HepG2 (cell line): ENCODE data around the gene SLCO4A1. TPM values are rescaled to one million over a fixed set of nuclear protein-coding genes. Genes with fewer than 3 reads are reported as not detected.

Experiments
- ADNP ChIP-seq: sonication (generic); formaldehyde crosslinking; IDR thresholded peaks from 2 replicates; pipeline ENCODE4 v1.4.0; 2020; ENCODE audit warnings: missing genetic modification reagents
- CC2D1A ChIP-seq: sonication (generic); formaldehyde crosslinking; IDR thresholded peaks from 2 replicates; pipeline ENCODE4 v1.8.1; 2023; ENCODE audit warnings: mild to moderate bottlenecking, missing genetic modification reagents
- GATA4 ChIP-seq: sonication (generic); IDR thresholded peaks from 2 replicates; pipeline ENCODE4 v1.6.1; 2016; ENCODE audit warnings: antibody characterized with exemption, low read depth, borderline replicate concordance
- MAF1 ChIP-seq: sonication (generic); formaldehyde crosslinking; IDR thresholded peaks from 2 replicates; pipeline ENCODE4 v1.5.0; 2020; ENCODE audit warnings: missing genetic modification reagents, borderline replicate concordance
- NFE2L1 ChIP-seq: sonication (generic); formaldehyde crosslinking; IDR thresholded peaks from 2 replicates; pipeline ENCODE4 v1.4.0; 2020; ENCODE audit warnings: missing genetic modification reagents, mild to moderate bottlenecking, borderline replicate concordance
- NFRKB ChIP-seq: fragments of 450-650 bp; IDR thresholded peaks from 2 replicates; pipeline ENCODE4 v1.6.1; 2017
- ONECUT2 ChIP-seq: sonication (generic); formaldehyde crosslinking; IDR thresholded peaks from 2 replicates; pipeline ENCODE4 v1.4.0; 2020; ENCODE audit warnings: missing genetic modification reagents
- RCOR2 ChIP-seq: IDR thresholded peaks from 2 replicates; pipeline ENCODE4 v1.6.1; 2016; ENCODE audit warnings: missing biosample characterization, missing genetic modification reagents
- SNAI1 ChIP-seq: sonication (generic); formaldehyde crosslinking; IDR thresholded peaks from 2 replicates; pipeline ENCODE4 v1.5.0; 2020; ENCODE audit warnings: mild to moderate bottlenecking, missing genetic modification reagents, borderline replicate concordance
- YY1 ChIP-seq: IDR thresholded peaks from 2 replicates; pipeline ENCODE4 v1.6.1; 2011; ENCODE audit warnings: low read length, low read depth, moderate library complexity, mild to moderate bottlenecking; ENCODE audit not compliant: insufficient read depth, insufficient replicate concordance
- ZBTB3 ChIP-seq: sonication (generic); formaldehyde crosslinking; IDR thresholded peaks from 2 replicates; pipeline ENCODE4 v1.4.0; 2020; ENCODE audit warnings: low read depth, mild to moderate bottlenecking, moderate library complexity, missing genetic modification reagents, borderline replicate concordance
- ZNF550 ChIP-seq: sonication (generic); formaldehyde crosslinking; IDR thresholded peaks from 2 replicates; pipeline ENCODE4 v1.4.0; 2020; ENCODE audit warnings: mild to moderate bottlenecking, missing genetic modification reagents, borderline replicate concordance
- ZNF557 ChIP-seq: sonication (generic); formaldehyde crosslinking; IDR thresholded peaks from 2 replicates; pipeline ENCODE4 v1.4.0; 2020; ENCODE audit warnings: missing genetic modification reagents
- ZNF580 ChIP-seq: IDR thresholded peaks from 2 replicates; pipeline ENCODE4 v1.6.1; 2016; ENCODE audit warnings: low read depth, borderline replicate concordance
- ZNF790 ChIP-seq: sonication (generic); formaldehyde crosslinking; IDR thresholded peaks from 2 replicates; pipeline ENCODE4 v1.8.0; 2022; ENCODE audit warnings: missing genetic modification reagents, mild to moderate bottlenecking, borderline replicate concordance
- ZSCAN12 ChIP-seq: sonication (generic); formaldehyde crosslinking; IDR thresholded peaks from 2 replicates; pipeline ENCODE4 v1.9.0; 2021; ENCODE audit warnings: mild to moderate bottlenecking, missing genetic modification reagents
- polyA plus RNA-seq, 8 experiments: library from polyadenylated mRNA; depleted of rRNA in 3 of 8; stranded (reverse) in 7 of 8; unstranded in 1 of 8; fragments of >200 nt; fragmentation: Illumina TruSeq in 4 of 8; extraction: Trizol in 4 of 8; gene quantifications; 2 replicates each; pipeline versions ENCODE4 v1.2.1 to v1.2.3, GENCODE V29; 2011 to 2016; ENCODE audit warnings: low read depth in 4 of 8, missing spikeins in 1 of 8, mixed read lengths in 1 of 8; ENCODE audit not compliant: insufficient read depth in 1 of 8
- total RNA-seq, 5 experiments: library from RNA; depleted of rRNA; stranded (reverse); fragments of >200 nt; fragmentation: Illumina TruSeq; extraction: Trizol; gene quantifications; 2 replicates each; pipeline ENCODE4 v1.2.3, GENCODE V29; 2016; ENCODE audit warnings: low read depth in 1 of 5
- TF ChIP-seq, protein P1 (sequence below): sonication (generic); formaldehyde crosslinking; IDR thresholded peaks from 2 replicates; pipeline ENCODE4 v1.4.0; 2020; ENCODE audit warnings: mild to moderate bottlenecking, missing genetic modification reagents
- TF ChIP-seq, protein P2 (sequence below): sonication (generic); formaldehyde crosslinking; IDR thresholded peaks from 2 replicates; pipeline ENCODE4 v1.8.0; 2023; ENCODE audit warnings: mild to moderate bottlenecking, missing genetic modification reagents
- TF ChIP-seq, protein P3 (sequence below): IDR thresholded peaks from 2 replicates; pipeline ENCODE4 v1.6.1; 2016; ENCODE audit warnings: missing compliant biosample characterization, missing genetic modification reagents, borderline replicate concordance
- TF ChIP-seq, protein P4 (sequence below): sonication (generic); formaldehyde crosslinking; IDR thresholded peaks from 2 replicates; pipeline ENCODE4 v1.4.0; 2020; ENCODE audit warnings: missing genetic modification reagents, borderline replicate concordance

The SLCO4A1 gene
- total and polyA plus RNA-seq, 2 of the 13 experiments (the other 11 are each of a cell fraction or from before 2014, with no cell fraction given), result 55.5 to 112 TPM

- TF ChIP-seq, protein P1, sequence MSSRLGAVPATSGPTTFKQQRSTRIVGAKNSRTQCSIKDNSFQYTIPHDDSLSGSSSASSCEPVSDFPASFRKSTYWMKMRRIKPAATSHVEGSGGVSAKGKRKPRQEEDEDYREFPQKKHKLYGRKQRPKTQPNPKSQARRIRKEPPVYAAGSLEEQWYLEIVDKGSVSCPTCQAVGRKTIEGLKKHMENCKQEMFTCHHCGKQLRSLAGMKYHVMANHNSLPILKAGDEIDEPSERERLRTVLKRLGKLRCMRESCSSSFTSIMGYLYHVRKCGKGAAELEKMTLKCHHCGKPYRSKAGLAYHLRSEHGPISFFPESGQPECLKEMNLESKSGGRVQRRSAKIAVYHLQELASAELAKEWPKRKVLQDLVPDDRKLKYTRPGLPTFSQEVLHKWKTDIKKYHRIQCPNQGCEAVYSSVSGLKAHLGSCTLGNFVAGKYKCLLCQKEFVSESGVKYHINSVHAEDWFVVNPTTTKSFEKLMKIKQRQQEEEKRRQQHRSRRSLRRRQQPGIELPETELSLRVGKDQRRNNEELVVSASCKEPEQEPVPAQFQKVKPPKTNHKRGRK (CRISPR knock-in tag), result no peak
- TF ChIP-seq, protein P2, sequence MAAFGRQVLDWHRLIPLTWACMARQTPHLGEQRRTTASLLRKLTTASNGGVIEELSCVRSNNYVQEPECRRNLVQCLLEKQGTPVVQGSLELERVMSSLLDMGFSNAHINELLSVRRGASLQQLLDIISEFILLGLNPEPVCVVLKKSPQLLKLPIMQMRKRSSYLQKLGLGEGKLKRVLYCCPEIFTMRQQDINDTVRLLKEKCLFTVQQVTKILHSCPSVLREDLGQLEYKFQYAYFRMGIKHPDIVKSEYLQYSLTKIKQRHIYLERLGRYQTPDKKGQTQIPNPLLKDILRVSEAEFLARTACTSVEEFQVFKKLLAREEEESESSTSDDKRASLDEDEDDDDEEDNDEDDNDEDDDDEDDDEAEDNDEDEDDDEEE (CRISPR knock-in tag), result peak; percentile 56; the same call in 1 of the 2 replicates
- TF ChIP-seq, protein P3, sequence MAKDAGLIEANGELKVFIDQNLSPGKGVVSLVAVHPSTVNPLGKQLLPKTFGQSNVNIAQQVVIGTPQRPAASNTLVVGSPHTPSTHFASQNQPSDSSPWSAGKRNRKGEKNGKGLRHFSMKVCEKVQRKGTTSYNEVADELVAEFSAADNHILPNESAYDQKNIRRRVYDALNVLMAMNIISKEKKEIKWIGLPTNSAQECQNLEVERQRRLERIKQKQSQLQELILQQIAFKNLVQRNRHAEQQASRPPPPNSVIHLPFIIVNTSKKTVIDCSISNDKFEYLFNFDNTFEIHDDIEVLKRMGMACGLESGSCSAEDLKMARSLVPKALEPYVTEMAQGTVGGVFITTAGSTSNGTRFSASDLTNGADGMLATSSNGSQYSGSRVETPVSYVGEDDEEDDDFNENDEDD (CRISPR knock-in tag), result peak; percentile 97
- TF ChIP-seq, protein P4, sequence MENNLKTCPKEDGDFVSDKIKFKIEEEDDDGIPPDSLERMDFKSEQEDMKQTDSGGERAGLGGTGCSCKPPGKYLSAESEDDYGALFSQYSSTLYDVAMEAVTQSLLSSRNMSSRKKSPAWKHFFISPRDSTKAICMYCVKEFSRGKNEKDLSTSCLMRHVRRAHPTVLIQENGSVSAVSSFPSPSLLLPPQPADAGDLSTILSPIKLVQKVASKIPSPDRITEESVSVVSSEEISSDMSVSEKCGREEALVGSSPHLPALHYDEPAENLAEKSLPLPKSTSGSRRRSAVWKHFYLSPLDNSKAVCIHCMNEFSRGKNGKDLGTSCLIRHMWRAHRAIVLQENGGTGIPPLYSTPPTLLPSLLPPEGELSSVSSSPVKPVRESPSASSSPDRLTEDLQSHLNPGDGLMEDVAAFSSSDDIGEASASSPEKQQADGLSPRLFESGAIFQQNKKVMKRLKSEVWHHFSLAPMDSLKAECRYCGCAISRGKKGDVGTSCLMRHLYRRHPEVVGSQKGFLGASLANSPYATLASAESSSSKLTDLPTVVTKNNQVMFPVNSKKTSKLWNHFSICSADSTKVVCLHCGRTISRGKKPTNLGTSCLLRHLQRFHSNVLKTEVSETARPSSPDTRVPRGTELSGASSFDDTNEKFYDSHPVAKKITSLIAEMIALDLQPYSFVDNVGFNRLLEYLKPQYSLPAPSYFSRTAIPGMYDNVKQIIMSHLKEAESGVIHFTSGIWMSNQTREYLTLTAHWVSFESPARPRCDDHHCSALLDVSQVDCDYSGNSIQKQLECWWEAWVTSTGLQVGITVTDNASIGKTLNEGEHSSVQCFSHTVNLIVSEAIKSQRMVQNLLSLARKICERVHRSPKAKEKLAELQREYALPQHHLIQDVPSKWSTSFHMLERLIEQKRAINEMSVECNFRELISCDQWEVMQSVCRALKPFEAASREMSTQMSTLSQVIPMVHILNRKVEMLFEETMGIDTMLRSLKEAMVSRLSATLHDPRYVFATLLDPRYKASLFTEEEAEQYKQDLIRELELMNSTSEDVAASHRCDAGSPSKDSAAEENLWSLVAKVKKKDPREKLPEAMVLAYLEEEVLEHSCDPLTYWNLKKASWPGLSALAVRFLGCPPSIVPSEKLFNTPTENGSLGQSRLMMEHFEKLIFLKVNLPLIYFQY, result peak; percentile 54
- peak; percentile 69 for TF ChIP-seq GATA4
- peak; percentile 59; the same call in 1 of the 2 replicates for TF ChIP-seq ONECUT2 (CRISPR knock-in tag)
- no peak for TF ChIP-seq NFRKB
- no peak for TF ChIP-seq RCOR2
- peak; percentile 35; the same call in 1 of the 2 replicates for TF ChIP-seq ZNF580 (CRISPR knock-in tag)
- TF ChIP-seq SNAI1 (CRISPR knock-in tag), result no peak
- no peak for TF ChIP-seq CC2D1A (CRISPR knock-in tag)
- TF ChIP-seq MAF1 (CRISPR knock-in tag), result no peak; the same call in 1 of the 2 replicates
- peak; percentile 47; the same call in 1 of the 2 replicates for TF ChIP-seq ZNF550 (CRISPR knock-in tag)
- no peak; the same call in 1 of the 2 replicates for TF ChIP-seq ZNF790 (CRISPR knock-in tag)
- peak; percentile 76; the same call in 1 of the 2 replicates for TF ChIP-seq ZSCAN12 (CRISPR knock-in tag)
- no peak for TF ChIP-seq ADNP (CRISPR knock-in tag)
- peak; percentile 83 for TF ChIP-seq YY1
- TF ChIP-seq ZNF557 (CRISPR knock-in tag), result no peak
- peak; percentile 85; the same call in 1 of the 2 replicates for TF ChIP-seq NFE2L1 (CRISPR knock-in tag)
- TF ChIP-seq ZBTB3 (CRISPR knock-in tag), result peak; percentile 57; the same call in 1 of the 2 replicates
Measured at GRCh38 chr20:62642051-62642665, at the start of gene SLCO4A1 (continued).
